Heart right ventricle (tissue), 16 donors: ENCODE data around the gene NELL2. TPM values are rescaled to one million over a fixed set of nuclear protein-coding genes. Genes with fewer than 3 reads are reported as not detected.

Experiments
- ATAC-seq, 8 donors: fragments of 200-7000 bp; cut with Tn5 transposase; one replicate each; pipeline ENCODE4 v1.9.1; 2020; ENCODE audit warnings: mild to moderate bottlenecking in 8 of 8, moderate library complexity in 8 of 8, moderate number of reproducible peaks in 1 of 8
- DNase-seq, 2 donors: peaks; one replicate each; pipeline ENCODE4 v3.0.0-alpha.2; 2020
- H3K27ac ChIP-seq, 10 donors: fragments of 200-600 bp; sonication (generic) in 2 of 10; one replicate each; pipeline versions ENCODE4 v1.5.0 to v1.8.0; 2020 to 2022; ENCODE audit warnings: mild to moderate bottlenecking in 3 of 10
- H3K27me3 ChIP-seq, 7 donors: fragments of 200-600 bp; one replicate each; pipeline ENCODE4 v1.8.0; 2021 to 2022; ENCODE audit warnings: mild to moderate bottlenecking in 2 of 7
- H3K36me3 ChIP-seq, 9 donors: fragments of 200-600 bp; sonication (generic) in 1 of 9; one replicate each; pipeline versions ENCODE4 v1.5.0 to v1.8.0; 2020 to 2022; ENCODE audit warnings: mild to moderate bottlenecking in 2 of 9
- H3K4me1 ChIP-seq, 9 donors: fragments of 200-600 bp; sonication (generic) in 1 of 9; one replicate each; pipeline versions ENCODE4 v1.5.0 to v1.8.0; 2020 to 2022; ENCODE audit warnings: mild to moderate bottlenecking in 4 of 9
- H3K4me3 ChIP-seq, 10 donors: fragments of 200-600 bp; sonication (generic) in 2 of 10; one replicate each; pipeline versions ENCODE4 v1.5.0 to v1.8.0; 2020 to 2022; ENCODE audit warnings: mild to moderate bottlenecking in 7 of 10, moderate library complexity in 2 of 10
- H3K9me3 ChIP-seq, 11 donors: fragments of 200-600 bp in 10 of 11; sonication (generic) in 2 of 11; one replicate each; pipeline versions ENCODE4 v1.5.0 to v1.8.0; 2013 to 2022; ENCODE audit warnings: mild to moderate bottlenecking in 2 of 11, control low read depth in 1 of 11, moderate library complexity in 1 of 11
- CTCF ChIP-seq, 9 donors: fragments of 200-600 bp; sonication (generic) in 2 of 9; IDR thresholded peaks; one replicate each; pipeline versions ENCODE4 v1.5.0 to v1.8.0; 2021 to 2022; ENCODE audit warnings: antibody characterized with exemption in 9 of 9, mild to moderate bottlenecking in 5 of 9, moderate library complexity in 1 of 9
- WGBS, 2 donors: extraction: QIAGEN DNeasy Blood & Tissue Kit; methylation state at CpG; one replicate each; pipeline ENCODE4 v1.1.7; 2013; ENCODE audit warnings: inconsistent platforms in 1 of 2; 5-methylcytosine and 5-hydroxymethylcytosine counted together
- intact Hi-C, 10 donors: fragments of 100-400 bp; cut with DNase I; formaldehyde crosslinking; loops; one replicate each; pipeline versions ENCODE4 v1.11.1 to v1.14.2; 2022
- polyA plus RNA-seq, 2 donors: library from polyadenylated mRNA; stranded (reverse); fragments of 200-250 nt; gene quantifications; one replicate each; pipeline ENCODE4 v1.2.3, GENCODE V29; 2013
- total RNA-seq, 10 donors: library from RNA; stranded (reverse); fragmentation: NEBNext Ultra II Directional in 3 of 10; extraction: Animal tissue kit (Norgen Biotek cat#: 25700) in 3 of 10; gene quantifications; one replicate each; pipeline versions ENCODE4 v1.2.1 to v1.2.4, GENCODE V29; 2021 to 2023
- donor health status: Arrhythmogenic right ventricular cardiomyopathy.
- donor health status: ischemic (EF 13 %, LVEDD 7.1; RV severe dilation, severe dysfunction).
- donor health status: healthy with polysubstance abuse.
- donor health status: DM: no; HTN: yes; CAD: no.
- donor health status: DM: no; HTN: no; CAD: no.
- donor health status: ischemic (EF 25% LVEDD 6.9; RV normal size, moderate dysfunction).
- donor health status: ischemic (EF 25% LVEDD 5.7; RV mildly dilated, moderate dysfunction).
- donor health status: healthy.
- donor health status: DM: yes; HTN: yes; CAD: no.
- donor health status: Ischemic cardiomyopathy.
- donor health status: ischemic (EF 35%, LVEDD 5.7; RV mildly dilated, moderate dysfunction).
- donor health status: nonischemic (EF 11% LVEDD 7.7; RV severe dilation, severe dysfunction).
- donor health status: DM: yes; HTN: yes; CAD: no.
- donor health status: PGD.
- donor health status: ischemic (EF 29% LVEDD 5.4; RV normal size, mild dysfunction).
- donor health status: nonischemic (EF 23%, LVEDD 6.1; RV moderate dilation, normal function).

The NELL2 gene
- total and polyA plus RNA-seq, 12 donors = 0.06 to 2.8 (median 0.46) TPM; not detected in 3

DNA sequence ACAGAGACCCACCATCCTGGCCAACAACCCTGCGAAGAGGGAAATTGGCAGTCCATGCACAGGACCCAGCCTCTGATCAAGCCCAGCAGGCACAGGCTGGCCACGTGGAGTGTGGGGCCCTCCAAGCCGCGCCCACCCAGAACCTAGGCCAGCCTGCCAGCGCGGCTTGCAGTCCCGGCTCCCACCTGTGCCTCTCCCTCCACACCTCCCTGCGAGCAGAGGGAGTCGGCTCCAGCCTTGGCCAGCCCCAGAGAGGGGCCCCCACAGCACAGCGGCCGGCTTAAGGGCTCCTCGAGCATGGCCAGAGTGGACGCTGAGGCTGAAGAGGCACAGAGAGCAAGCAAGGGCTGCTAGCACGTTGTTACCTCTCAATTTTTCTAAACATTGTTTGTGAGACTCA is 373.4 kb downstream of the NELL2 start:
- Histone ChIP-seq H3K9me3 (peaks cover 0 to 11% (median 0%) of the 10 kb centered on the region in 11 donors), H3K27ac (no peak overlapping the region), H3K4me1 (no peaks in the 10 kb centered on the region), H3K36me3 (no peaks in the 10 kb centered on the region), H3K27me3 (no peaks in the 10 kb centered on the region), H3K4me3 (no peak overlapping the region)
- intact Hi-C loops = no loop called here
- DNase-seq = no peak
- TF ChIP-seq CTCF (IDR thresholded peaks at IDR 0.05) = no peak
- ATAC-seq = no peak
- WGBS, 2 donors = 87 to 91% methylated on average over 14 of the region's 14 CpGs

DNA sequence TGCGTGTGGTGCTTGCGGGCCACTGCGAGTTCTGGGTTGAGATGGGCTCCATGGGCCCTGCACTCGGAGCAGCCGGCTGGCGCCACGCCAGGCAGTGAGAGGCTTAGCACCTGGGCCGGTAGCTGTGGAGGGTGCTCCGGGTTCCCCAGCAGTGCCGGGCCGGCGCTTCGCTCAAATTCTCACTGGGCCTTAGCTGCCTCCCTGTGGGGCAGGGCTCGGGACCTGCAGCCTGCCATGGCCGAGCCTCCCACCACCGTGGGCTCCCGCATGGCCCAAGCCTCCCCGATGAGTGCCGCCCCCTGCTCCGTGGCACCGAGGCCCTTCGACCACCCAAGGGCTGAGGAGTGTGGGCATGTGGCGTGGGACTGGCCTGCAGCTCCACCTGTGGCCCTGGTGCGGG is 375.7 kb downstream of the NELL2 start:
- Histone ChIP-seq H3K27ac (no peak overlapping the region), H3K27me3 (no peaks in the 10 kb centered on the region), H3K9me3 (peaks cover 0 to 11% (median 0%) of the 10 kb centered on the region in 11 donors), H3K4me3 (no peak overlapping the region), H3K4me1 (no peaks in the 10 kb centered on the region), H3K36me3 (no peaks in the 10 kb centered on the region)
- TF ChIP-seq CTCF (IDR thresholded peaks at IDR 0.05) = no peak
- WGBS, 2 donors = 94 to 98% methylated on average over 24 of the region's 24 CpGs
- peak in 1 of 2 donors; percentile 14 for DNase-seq
- intact Hi-C loops = no loop called here
- no peak for ATAC-seq

- 72 to 85% methylated on average over 1 of the region's 1 CpG for WGBS, 2 donors
- no peak for ATAC-seq
- Histone ChIP-seq H3K27me3 (no peaks in the 10 kb centered on the region), H3K27ac (no peak overlapping the region), H3K36me3 (no peaks in the 10 kb centered on the region), H3K9me3 (peaks cover 0 to 15% (median 0%) of the 10 kb centered on the region in 11 donors), H3K4me1 (no peaks in the 10 kb centered on the region), H3K4me3 (no peak overlapping the region)
- DNase-seq = no peak
- intact Hi-C loops = no loop called here
- no peak for TF ChIP-seq CTCF (IDR thresholded peaks at IDR 0.05)
Measured at GRCh38 chr12:44497044-44497443, 379.1 kb downstream of the NELL2 start.

DNA sequence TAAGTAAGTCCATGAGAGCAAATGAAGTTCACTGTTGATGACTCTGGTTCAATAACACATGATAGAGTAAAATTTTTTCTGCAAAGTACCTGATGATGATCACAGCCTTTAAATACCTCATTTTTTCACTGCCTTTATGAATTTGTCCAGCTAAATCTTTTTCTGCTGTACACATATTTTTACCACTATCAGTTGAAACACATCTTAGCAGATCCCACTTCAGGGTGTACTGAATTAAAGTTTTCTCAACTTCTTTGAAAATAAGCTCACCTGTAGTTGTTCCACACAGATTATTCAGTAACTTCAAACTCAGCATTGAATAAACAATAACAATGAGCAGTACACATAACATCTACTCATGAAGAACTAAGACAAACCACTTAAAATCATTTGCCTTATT is 385.9 kb downstream of the NELL2 start:
- TF ChIP-seq CTCF (IDR thresholded peaks at IDR 0.05) = no peak
- no peak for ATAC-seq
- DNase-seq = no peak
- Histone ChIP-seq H3K4me3 (no peak overlapping the region), H3K27ac (no peak overlapping the region), H3K36me3 (no peaks in the 10 kb centered on the region), H3K4me1 (no peaks in the 10 kb centered on the region), H3K27me3 (no peaks in the 10 kb centered on the region), H3K9me3 (peaks cover 0 to 20% (median 0%) of the 10 kb centered on the region in 11 donors)
- intact Hi-C loops = no loop called here
